Colonic mucosa (tissue), 4 donors: Measurements from ENCODE around the gene GFOD1. TPM values are rescaled to one million over a fixed set of nuclear protein-coding genes. Genes with fewer than 3 reads are reported as not detected.

Source experiments
- DNase-seq: peaks from one replicate; pipeline ENCODE4 v3.0.0-alpha.2; 2020
- H3K27ac ChIP-seq: fragments of 200-600 bp; one replicate; pipeline ENCODE4 v1.8.0; 2021
- H3K27me3 ChIP-seq: fragments of 200-600 bp; one replicate; pipeline ENCODE4 v1.8.0; 2021
- H3K36me3 ChIP-seq: fragments of 200-600 bp; one replicate; pipeline ENCODE4 v1.8.0; 2021
- H3K4me1 ChIP-seq: fragments of 200-600 bp; one replicate; pipeline ENCODE4 v1.8.0; 2021; ENCODE audit warnings: mild to moderate bottlenecking
- H3K4me3 ChIP-seq: fragments of 200-600 bp; one replicate; pipeline ENCODE4 v1.8.0; 2021
- H3K9ac ChIP-seq, 2 donors: one replicate each; pipeline ENCODE4 v1.7.0; 2013; ENCODE audit warnings: control low read depth in 2 of 2, low read depth in 2 of 2, low read length in 2 of 2
- H3K9me3 ChIP-seq: fragments of 200-600 bp; one replicate; pipeline ENCODE4 v1.8.0; 2021
- intact Hi-C: fragments of 100-400 bp; cut with DNase I; formaldehyde crosslinking; loops from one replicate; pipeline ENCODE4 v1.14.1; 2022
- total RNA-seq, 2 donors: library from RNA; stranded (reverse); fragmentation: NEBNext Ultra II Directional in 1 of 2; extraction: Animal tissue kit (Norgen Biotek cat#: 25700) in 1 of 2; gene quantifications; one replicate each; pipeline ENCODE4 v1.2.1, GENCODE V29; 2021
- TF ChIP-seq, protein P1 (sequence below): fragments of 200-600 bp; IDR thresholded peaks from one replicate; pipeline ENCODE4 v1.8.0; 2022; ENCODE audit warnings: antibody characterized with exemption, mild to moderate bottlenecking
- donor health status: healthy.
- donor health status: DM: no; HTN: no; CAD: no.
- donor health status: DM: no; HTN: no; CAD: no.

Gene GFOD1
- total RNA-seq, 2 donors from 2014 or later, result 6.9 to 7.6 TPM

DNA sequence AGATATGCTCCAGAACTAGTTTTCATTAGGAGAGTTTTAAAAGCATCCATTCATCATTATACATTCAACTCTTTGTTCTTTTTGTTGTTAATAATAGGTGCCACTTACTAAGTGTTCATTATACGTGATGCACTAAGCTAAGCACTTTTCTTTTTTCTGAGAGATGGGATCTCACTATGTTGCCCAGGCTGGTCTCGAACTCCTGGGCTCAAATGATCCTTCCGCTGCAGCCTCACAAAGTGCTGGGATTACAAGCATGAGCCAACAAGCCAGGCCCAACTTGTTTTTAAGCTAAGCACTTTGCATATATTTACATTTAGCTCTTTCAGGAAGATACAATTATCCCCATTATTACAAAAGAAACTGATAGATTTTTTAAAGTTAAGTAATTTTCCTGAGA is 5.7 kb upstream of the GFOD1 start:
- TF ChIP-seq, protein P1, sequence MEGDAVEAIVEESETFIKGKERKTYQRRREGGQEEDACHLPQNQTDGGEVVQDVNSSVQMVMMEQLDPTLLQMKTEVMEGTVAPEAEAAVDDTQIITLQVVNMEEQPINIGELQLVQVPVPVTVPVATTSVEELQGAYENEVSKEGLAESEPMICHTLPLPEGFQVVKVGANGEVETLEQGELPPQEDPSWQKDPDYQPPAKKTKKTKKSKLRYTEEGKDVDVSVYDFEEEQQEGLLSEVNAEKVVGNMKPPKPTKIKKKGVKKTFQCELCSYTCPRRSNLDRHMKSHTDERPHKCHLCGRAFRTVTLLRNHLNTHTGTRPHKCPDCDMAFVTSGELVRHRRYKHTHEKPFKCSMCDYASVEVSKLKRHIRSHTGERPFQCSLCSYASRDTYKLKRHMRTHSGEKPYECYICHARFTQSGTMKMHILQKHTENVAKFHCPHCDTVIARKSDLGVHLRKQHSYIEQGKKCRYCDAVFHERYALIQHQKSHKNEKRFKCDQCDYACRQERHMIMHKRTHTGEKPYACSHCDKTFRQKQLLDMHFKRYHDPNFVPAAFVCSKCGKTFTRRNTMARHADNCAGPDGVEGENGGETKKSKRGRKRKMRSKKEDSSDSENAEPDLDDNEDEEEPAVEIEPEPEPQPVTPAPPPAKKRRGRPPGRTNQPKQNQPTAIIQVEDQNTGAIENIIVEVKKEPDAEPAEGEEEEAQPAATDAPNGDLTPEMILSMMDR, result no peak
- no peaks in the 10 kb centered on the region for H3K27me3 ChIP-seq
- intact Hi-C loops, result no loop called here

DNA sequence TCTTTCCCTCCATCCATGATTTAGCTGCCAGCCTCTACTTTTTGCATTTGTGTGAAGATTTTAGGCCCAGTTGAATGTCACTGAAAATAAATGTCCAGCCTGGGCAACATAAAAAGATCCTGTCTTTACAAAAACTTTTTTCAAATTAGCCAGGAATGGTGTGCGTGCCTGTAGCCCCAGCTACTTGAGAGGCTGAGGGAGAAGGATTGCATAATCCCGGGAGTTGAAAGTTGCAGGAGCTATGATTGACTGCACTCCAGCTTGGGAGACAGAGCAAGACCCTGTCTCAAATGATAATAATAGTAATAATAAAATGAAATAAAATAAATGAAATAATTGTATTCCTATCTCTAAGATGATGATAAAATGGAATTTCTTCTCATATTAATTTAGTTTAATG is 5.0 kb upstream of the GFOD1 start:
- TF ChIP-seq, protein P1, result no peak

More for the DNA sequence above, 5.7 kb upstream of the GFOD1 start:
- no peak overlapping the region for H3K9ac ChIP-seq
- no peak overlapping the region for H3K4me3 ChIP-seq
- H3K27ac ChIP-seq, result no peak overlapping the region
- no peak for DNase-seq
- H3K9me3 ChIP-seq, result no peaks in the 10 kb centered on the region
- no peaks in the 10 kb centered on the region for H3K4me1 ChIP-seq
- no peaks in the 10 kb centered on the region for H3K36me3 ChIP-seq

DNA sequence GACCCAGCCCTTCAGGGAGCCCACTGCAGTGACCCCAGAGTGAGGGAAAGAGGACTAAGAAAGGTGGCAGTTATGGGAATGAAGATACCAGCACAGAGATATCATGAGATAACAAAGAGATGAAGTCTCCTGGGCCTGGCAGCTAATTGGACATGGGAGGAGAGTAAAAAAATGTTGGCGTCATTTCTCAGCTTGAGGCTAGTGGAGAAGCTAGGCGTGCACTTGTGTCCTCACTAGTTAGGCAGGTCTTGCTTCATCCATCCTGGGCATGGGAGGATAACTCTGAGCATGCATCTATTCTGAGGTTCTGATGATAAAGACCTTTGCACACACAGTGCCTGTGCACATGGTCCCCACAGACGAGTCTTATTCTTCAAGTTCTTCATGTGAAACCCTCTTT is 4.1 kb upstream of the GFOD1 start:
- no peak overlapping the region for H3K4me3 ChIP-seq
- H3K9me3 ChIP-seq, result no peaks in the 10 kb centered on the region
- no peaks in the 10 kb centered on the region for H3K36me3 ChIP-seq
- TF ChIP-seq, protein P1, result no peak
- H3K4me1 ChIP-seq, result no peaks in the 10 kb centered on the region
- H3K27me3 ChIP-seq, result no peaks in the 10 kb centered on the region
- DNase-seq, result no peak
- H3K9ac ChIP-seq, result no peak overlapping the region
- H3K27ac ChIP-seq, result no peak overlapping the region
- intact Hi-C loops, result no loop called here

More for the DNA sequence above, 5.0 kb upstream of the GFOD1 start:
- intact Hi-C loops, result no loop called here
- Histone ChIP-seq H3K27me3 (no peaks in the 10 kb centered on the region), H3K9ac (no peak overlapping the region), H3K9me3 (no peaks in the 10 kb centered on the region), H3K36me3 (no peaks in the 10 kb centered on the region), H3K4me3 (no peak overlapping the region), H3K4me1 (no peaks in the 10 kb centered on the region), H3K27ac (no peak overlapping the region)
- DNase-seq, result no peak

DNA sequence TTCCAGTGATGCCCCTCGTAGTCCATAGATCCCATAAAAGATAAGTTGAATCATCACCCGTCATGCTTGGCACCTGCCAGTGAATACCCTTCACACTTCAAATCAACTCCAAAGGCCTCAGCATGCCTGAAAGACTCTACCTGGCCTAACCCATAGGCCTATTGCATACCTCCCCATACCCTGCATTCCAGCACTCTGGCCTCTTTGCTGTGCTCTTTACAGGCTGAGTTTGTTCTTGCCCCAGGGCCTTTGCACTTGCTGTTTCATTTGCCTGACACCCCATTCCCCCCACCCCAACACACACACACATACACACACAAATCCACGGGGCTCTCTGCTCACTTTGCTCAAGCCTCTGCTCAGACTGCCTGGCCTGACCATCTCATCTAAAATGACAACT is 3.0 kb upstream of the GFOD1 start:
- no peak for DNase-seq
- intact Hi-C loops, result no loop called here
- Histone ChIP-seq H3K9me3 (no peaks in the 10 kb centered on the region), H3K27ac (no peak overlapping the region), H3K4me3 (no peak overlapping the region), H3K27me3 (no peaks in the 10 kb centered on the region), H3K4me1 (no peaks in the 10 kb centered on the region), H3K36me3 (no peaks in the 10 kb centered on the region), H3K9ac (no peak overlapping the region)
- TF ChIP-seq, protein P1, result no peak

DNA sequence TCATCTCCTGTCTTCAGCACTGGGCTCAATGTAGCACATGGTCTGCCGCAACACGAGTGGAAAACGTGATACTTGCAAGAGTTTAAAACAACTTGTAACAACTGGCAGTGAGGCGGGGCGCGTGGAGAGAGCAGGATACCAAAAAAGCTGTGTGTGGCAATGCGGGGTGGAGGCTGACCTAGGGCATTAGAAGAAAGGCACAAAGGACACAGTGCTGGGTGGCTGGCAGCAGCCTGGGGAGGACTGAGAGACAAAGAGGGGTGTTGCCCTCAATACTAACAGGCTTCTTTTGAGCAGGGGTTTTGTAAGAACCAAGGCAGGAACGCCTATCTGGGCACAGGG is 1.5 kb upstream of the GFOD1 start:
- Histone ChIP-seq H3K4me3 (no peak overlapping the region), H3K9ac (no peak overlapping the region), H3K9me3 (no peaks in the 10 kb centered on the region), H3K4me1 (no peaks in the 10 kb centered on the region), H3K27ac (no peak overlapping the region), H3K36me3 (no peaks in the 10 kb centered on the region), H3K27me3 (no peaks in the 10 kb centered on the region)
- intact Hi-C loops, result no loop called here
- DNase-seq, result no peak
- TF ChIP-seq, protein P1, result no peak
